Activated effector memory CD4-positive, alpha-beta T cell treated with Interleukin-2 at 50 U/mL for 16 hours (primary cell): ENCODE results near the gene TMEM150B.
A peak's percentile ranks its signal among the peaks of the same experiment; 100 is the strongest.

Experiments
- DNase-seq: peaks from one replicate; pipeline ENCODE4 v3.0.0-alpha.2; 2020

Gene TMEM150B

GRCh38 chr19:55304279-55304978 is 20.7 kb downstream of the TMEM150B start:
- DNase-seq, result no peak

- DNase-seq, result no peak
Observed at GRCh38 chr19:55303477-55303876, 21.7 kb downstream of the TMEM150B start.

GRCh38 chr19:55302318-55302703 is 22.8 kb downstream of the TMEM150B start:
- DNase-seq, result no peak

- peak; percentile 87 for DNase-seq
Observed at GRCh38 chr19:55301459-55302317, 23.5 kb downstream of the TMEM150B start.

GRCh38 chr19:55300886-55301458 is 24.2 kb downstream of the TMEM150B start:
- DNase-seq, result no peak

- DNase-seq, result no peak
Observed at GRCh38 chr19:55299991-55300390, 25.1 kb downstream of the TMEM150B start.

GRCh38 chr19:55297267-55297666 is 27.9 kb downstream of the TMEM150B start:
- DNase-seq, result no peak

GRCh38 chr19:55289117-55289796 is 35.9 kb downstream of the TMEM150B start:
- no peak for DNase-seq

GRCh38 chr19:55287361-55288079 is 37.6 kb downstream of the TMEM150B start:
- no peak for DNase-seq

- DNase-seq, result no peak
Observed at GRCh38 chr19:55285229-55285890, 39.8 kb downstream of the TMEM150B start.

- DNase-seq, result no peak
Observed at GRCh38 chr19:55284405-55285058, 40.6 kb downstream of the TMEM150B start.

GRCh38 chr19:55283548-55284377 is 41.4 kb downstream of the TMEM150B start, which contains the start of gene BRSK1:
Gene BRSK1 (plus strand): TSS chr19:55283997. CDS start chr19:55284443, 446 bp downstream.
- peak; percentile 20 for DNase-seq

- peak; percentile 94 for DNase-seq
Observed at GRCh38 chr19:55279770-55280643, 45.1 kb downstream of the TMEM150B start, which contains the start of gene HSPBP1. Gene HSPBP1 (minus strand): TSS chr19:55280110. CDS start chr19:55279608, 502 bp downstream.

GRCh38 chr19:55279340-55279739 is 45.8 kb downstream of the TMEM150B start:
- no peak for DNase-seq

- no peak for DNase-seq
Observed at GRCh38 chr19:55278391-55279135, 46.6 kb downstream of the TMEM150B start.

GRCh38 chr19:55277494-55277893 is 47.6 kb downstream of the TMEM150B start:
- no peak for DNase-seq

- no peak for DNase-seq
Observed at GRCh38 chr19:55276720-55277430, 48.3 kb downstream of the TMEM150B start.
